Gastrocnemius medialis (tissue), 4 donors: ENCODE measurements around the gene SLC1A1. TPM values are rescaled to one million over a fixed set of nuclear protein-coding genes. Genes with fewer than 3 reads are reported as not detected.

Source experiments
- ATAC-seq, 2 donors: fragments of 150-250 bp; one replicate each; pipeline ENCODE4 v1.9.1; 2016
- DNase-seq, 2 donors: peaks; one replicate each; pipeline ENCODE4 v3.0.0-alpha.2; 2019
- H3K27ac ChIP-seq, 4 donors: fragments of 200-600 bp; sonication (generic); 1 replicate in 1 of 4; 2 replicates in 3 of 4; pipeline ENCODE4 v1.5.1; 2016 to 2018; ENCODE audit warnings: mild to moderate bottlenecking in 2 of 4, moderate library complexity in 1 of 4
- H3K27me3 ChIP-seq, 3 donors: fragments of 200-600 bp; sonication (generic) in 2 of 3; 1 replicate in 1 of 3; 2 replicates in 2 of 3; pipeline versions ENCODE4 v1.5.1 to v1.6.0; 2016 to 2019; ENCODE audit warnings: mild to moderate bottlenecking in 1 of 3, moderate library complexity in 1 of 3
- H3K36me3 ChIP-seq, 2 donors: fragments of 200-600 bp; sonication (generic) in 1 of 2; one replicate each; pipeline ENCODE4 v1.5.1; 2017 to 2018
- H3K4me1 ChIP-seq, 2 donors: fragments of 200-600 bp; sonication (generic) in 1 of 2; one replicate each; pipeline ENCODE4 v1.5.1; 2016 to 2017; ENCODE audit warnings: mild to moderate bottlenecking in 2 of 2
- H3K4me3 ChIP-seq, 4 donors: fragments of 200-600 bp; sonication (generic) in 3 of 4; 1 replicate in 1 of 4; 2 replicates in 3 of 4; pipeline ENCODE4 v1.5.1; 2016 to 2019; ENCODE audit warnings: mild to moderate bottlenecking in 2 of 4
- H3K9me3 ChIP-seq, 3 donors: fragments of 200-600 bp; sonication (generic) in 2 of 3; 1 replicate in 1 of 3; 2 replicates in 2 of 3; pipeline ENCODE4 v1.5.1; 2016 to 2019
- POLR2A ChIP-seq, 2 donors: fragments of 450-650 bp; IDR thresholded peaks; one replicate each; pipeline ENCODE4 v1.6.1; 2017; ENCODE audit warnings: antibody characterized with exemption in 2 of 2, mild to moderate bottlenecking in 2 of 2, moderate library complexity in 2 of 2
- in situ Hi-C, 4 donors: fragments of 200-750 bp; cut with MboI; loops; one replicate each; pipeline versions ENCODE4 v1.15.0 to v1.8.0; 2017; ENCODE audit warnings: low sequenced_read_pairs in 4 of 4
- intact Hi-C: fragments of 100-400 bp; cut with DNase I; formaldehyde crosslinking; loops from one replicate; pipeline ENCODE4 v1.15.1; 2023; ENCODE audit warnings: low total_unique reads
- total RNA-seq, 4 donors: library from RNA; depleted of rRNA; stranded (reverse); fragments of >200 nt; gene quantifications; one replicate each; pipeline versions ENCODE4 v1.1.0 to v1.2.3, GENCODE V29; 2016
- TF ChIP-seq, protein P1 (sequence below), 5 experiments: fragments of 450-650 bp in 3 of 5; fragments of 200-600 bp in 2 of 5; sonication (generic) in 2 of 5; IDR thresholded peaks in 4 of 5; conservative IDR thresholded peaks in 1 of 5; 1 replicate in 4 of 5; 2 replicates in 1 of 5; pipeline ENCODE4 v1.5.1; 2016 to 2019; ENCODE audit warnings: antibody characterized with exemption in 5 of 5, mild to moderate bottlenecking in 3 of 5, moderate library complexity in 3 of 5

Gene SLC1A1
- 1 to 10 TPM; 1.2 to 2.2 (median 1.6) TPM for total RNA-seq

GRCh38 chr9:4489919-4490704, at the start of gene SLC1A1:
Gene SLC1A1, plus strand, starts transcription at chr9:4490468. Its CDS starts 212 bp downstream, at chr9:4490680.
- H3K36me3 ChIP-seq: no peaks in the 10 kb centered on the region
- peak within 1 kb of the TSS; percentile 33 to 68 (median 62) for H3K27ac ChIP-seq
- no peak for TF ChIP-seq POLR2A (IDR thresholded peaks at IDR 0.05)
- TF ChIP-seq, protein P1, sequence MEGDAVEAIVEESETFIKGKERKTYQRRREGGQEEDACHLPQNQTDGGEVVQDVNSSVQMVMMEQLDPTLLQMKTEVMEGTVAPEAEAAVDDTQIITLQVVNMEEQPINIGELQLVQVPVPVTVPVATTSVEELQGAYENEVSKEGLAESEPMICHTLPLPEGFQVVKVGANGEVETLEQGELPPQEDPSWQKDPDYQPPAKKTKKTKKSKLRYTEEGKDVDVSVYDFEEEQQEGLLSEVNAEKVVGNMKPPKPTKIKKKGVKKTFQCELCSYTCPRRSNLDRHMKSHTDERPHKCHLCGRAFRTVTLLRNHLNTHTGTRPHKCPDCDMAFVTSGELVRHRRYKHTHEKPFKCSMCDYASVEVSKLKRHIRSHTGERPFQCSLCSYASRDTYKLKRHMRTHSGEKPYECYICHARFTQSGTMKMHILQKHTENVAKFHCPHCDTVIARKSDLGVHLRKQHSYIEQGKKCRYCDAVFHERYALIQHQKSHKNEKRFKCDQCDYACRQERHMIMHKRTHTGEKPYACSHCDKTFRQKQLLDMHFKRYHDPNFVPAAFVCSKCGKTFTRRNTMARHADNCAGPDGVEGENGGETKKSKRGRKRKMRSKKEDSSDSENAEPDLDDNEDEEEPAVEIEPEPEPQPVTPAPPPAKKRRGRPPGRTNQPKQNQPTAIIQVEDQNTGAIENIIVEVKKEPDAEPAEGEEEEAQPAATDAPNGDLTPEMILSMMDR (IDR thresholded peaks at IDR 0.05 in 4 of 5, conservative IDR thresholded peaks at IDR 0.05 in 1 of 5): no peak
- H3K4me3 ChIP-seq: peak within 1 kb of the TSS; percentile 64 to 80 (median 70)
- DNase-seq (peak; percentile 19 to 26), ATAC-seq (peak; percentile 71 to 77)
- H3K27me3 ChIP-seq: peaks cover 0 to 5% (median 0%) of the 10 kb centered on the region in 3 donors
- in situ Hi-C loops (no loop called here), intact Hi-C loops (loop anchor here (5.0 kb wide), 1 partner anchor 67 kb away; no protein-coding TSS in a partner anchor)
- H3K9me3 ChIP-seq: no peaks in the 10 kb centered on the region
- peaks cover 3 to 13% of the 10 kb centered on the region in 2 donors for H3K4me1 ChIP-seq

GRCh38 chr9:4442806-4443205, 47.5 kb upstream of the SLC1A1 start:
- intact Hi-C loops (no loop called here), in situ Hi-C loops (no loop called here)
- Histone ChIP-seq H3K9me3 (no peaks in the 10 kb centered on the region), H3K4me3 (no peak overlapping the region), H3K27me3 (no peaks in the 10 kb centered on the region), H3K36me3 (no peaks in the 10 kb centered on the region), H3K27ac (no peak overlapping the region), H3K4me1 (no peaks in the 10 kb centered on the region)
- no peak for DNase-seq
- TF ChIP-seq POLR2A (IDR thresholded peaks at IDR 0.05): no peak
- TF ChIP-seq, protein P1 (IDR thresholded peaks at IDR 0.05 in 4 of 5, conservative IDR thresholded peaks at IDR 0.05 in 1 of 5): no peak
- ATAC-seq: no peak

DNA sequence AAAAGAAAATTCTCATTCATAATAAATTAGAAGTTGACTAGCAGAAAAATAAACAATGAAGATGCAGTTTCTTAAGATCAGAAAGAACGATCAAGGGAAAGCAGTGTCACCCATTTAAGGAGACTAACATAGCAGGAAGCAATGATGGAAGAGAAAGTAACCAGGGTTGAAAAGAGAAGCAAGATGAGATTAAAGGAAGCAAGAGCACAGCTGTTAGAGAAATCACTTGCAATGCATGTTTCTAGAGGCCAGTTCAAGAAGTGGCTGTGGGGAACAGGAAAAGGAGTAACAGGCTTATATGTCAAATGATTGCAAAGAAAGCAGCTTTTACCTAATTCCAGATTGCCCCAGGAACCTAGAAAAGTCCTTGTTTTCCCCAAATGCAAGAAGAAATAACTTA, 46.8 kb upstream of the SLC1A1 start:
- in situ Hi-C loops: no loop called here
- no peaks in the 10 kb centered on the region for H3K27me3 ChIP-seq
- H3K27ac ChIP-seq: no peak overlapping the region
- H3K9me3 ChIP-seq: no peaks in the 10 kb centered on the region
- ATAC-seq (no peak), DNase-seq (no peak)
- no peak overlapping the region for H3K4me3 ChIP-seq
- intact Hi-C loops: no loop called here
- no peaks in the 10 kb centered on the region for H3K36me3 ChIP-seq
- no peaks in the 10 kb centered on the region for H3K4me1 ChIP-seq
- TF ChIP-seq, protein P1 (IDR thresholded peaks at IDR 0.05 in 4 of 5, conservative IDR thresholded peaks at IDR 0.05 in 1 of 5): no peak
- no peak for TF ChIP-seq POLR2A (IDR thresholded peaks at IDR 0.05)

DNA sequence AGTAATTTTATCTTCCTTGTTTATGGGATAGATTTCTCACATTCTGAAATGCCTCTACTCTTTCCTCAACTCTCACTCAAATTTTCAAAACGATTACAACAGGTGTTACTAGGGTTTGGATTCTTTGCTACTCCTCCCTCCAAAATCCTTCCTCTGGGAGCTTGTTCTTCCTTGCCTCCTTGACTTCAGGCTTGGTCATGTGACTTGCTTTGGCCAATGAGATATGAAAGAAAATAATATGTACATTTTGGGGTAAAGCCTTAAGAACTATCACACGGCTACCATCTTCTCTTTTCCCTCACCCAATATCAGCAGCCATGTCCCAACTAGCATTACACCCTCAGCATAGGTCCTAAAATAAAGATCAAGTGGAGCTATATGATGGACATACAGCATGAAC, 28.8 kb upstream of the SLC1A1 start:
- Histone ChIP-seq H3K4me3 (no peak overlapping the region), H3K9me3 (no peaks in the 10 kb centered on the region), H3K27ac (no peak overlapping the region), H3K36me3 (no peaks in the 10 kb centered on the region), H3K4me1 (no peaks in the 10 kb centered on the region), H3K27me3 (no peaks in the 10 kb centered on the region)
- no peak for ATAC-seq
- in situ Hi-C loops (no loop called here), intact Hi-C loops (no loop called here)
- TF ChIP-seq, protein P1 (IDR thresholded peaks at IDR 0.05 in 4 of 5, conservative IDR thresholded peaks at IDR 0.05 in 1 of 5): no peak
- no peak for TF ChIP-seq POLR2A (IDR thresholded peaks at IDR 0.05)
- DNase-seq: no peak
